ENCODE data around the gene TMEM40.

DNA sequence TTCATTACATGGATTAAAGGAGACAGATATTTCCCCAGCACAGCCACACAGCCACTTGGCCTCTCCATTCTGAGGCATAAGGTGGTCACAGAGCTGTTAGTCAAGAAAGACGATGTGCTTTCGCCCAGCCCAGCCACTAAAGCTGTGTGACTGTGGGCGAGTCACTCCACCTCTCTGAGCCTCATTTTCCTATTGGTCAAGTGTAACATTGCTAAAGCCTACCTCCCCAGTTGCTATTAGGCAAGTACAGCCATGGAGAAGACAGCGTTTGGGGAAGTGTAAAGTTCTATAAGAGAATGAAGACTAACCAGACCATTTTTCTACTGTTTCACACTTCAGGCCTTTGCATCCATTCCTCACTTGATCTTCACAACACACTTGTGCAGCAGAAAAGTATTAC lies 24.1 kb downstream of the TMEM40 start:
- TF ChIP-seq SMC3 (IDR thresholded peaks at IDR 0.05; ENCODE audit: low read depth, low read length) (no peak), GABPA (IDR thresholded peaks at IDR 0.05; ENCODE audit: low read depth) (no peak), RCOR1 (IDR thresholded peaks at IDR 0.05; ENCODE audit: low read length) (no peak), ELF1 (IDR thresholded peaks at IDR 0.05) (no peak), EZH2phosphoT487 (IDR thresholded peaks at IDR 0.05; ENCODE audit: borderline replicate concordance, low read depth) (no peak), TCF12 (IDR thresholded peaks at IDR 0.05) (no peak), RAD21 (IDR thresholded peaks at IDR 0.05; ENCODE audit: low read length) (no peak), CHD2 (IDR thresholded peaks at IDR 0.05; ENCODE audit: low read length, partially characterized antibody) (no peak), JUND (IDR thresholded peaks at IDR 0.05) (no peak)
- TF ChIP-seq, protein P1, sequence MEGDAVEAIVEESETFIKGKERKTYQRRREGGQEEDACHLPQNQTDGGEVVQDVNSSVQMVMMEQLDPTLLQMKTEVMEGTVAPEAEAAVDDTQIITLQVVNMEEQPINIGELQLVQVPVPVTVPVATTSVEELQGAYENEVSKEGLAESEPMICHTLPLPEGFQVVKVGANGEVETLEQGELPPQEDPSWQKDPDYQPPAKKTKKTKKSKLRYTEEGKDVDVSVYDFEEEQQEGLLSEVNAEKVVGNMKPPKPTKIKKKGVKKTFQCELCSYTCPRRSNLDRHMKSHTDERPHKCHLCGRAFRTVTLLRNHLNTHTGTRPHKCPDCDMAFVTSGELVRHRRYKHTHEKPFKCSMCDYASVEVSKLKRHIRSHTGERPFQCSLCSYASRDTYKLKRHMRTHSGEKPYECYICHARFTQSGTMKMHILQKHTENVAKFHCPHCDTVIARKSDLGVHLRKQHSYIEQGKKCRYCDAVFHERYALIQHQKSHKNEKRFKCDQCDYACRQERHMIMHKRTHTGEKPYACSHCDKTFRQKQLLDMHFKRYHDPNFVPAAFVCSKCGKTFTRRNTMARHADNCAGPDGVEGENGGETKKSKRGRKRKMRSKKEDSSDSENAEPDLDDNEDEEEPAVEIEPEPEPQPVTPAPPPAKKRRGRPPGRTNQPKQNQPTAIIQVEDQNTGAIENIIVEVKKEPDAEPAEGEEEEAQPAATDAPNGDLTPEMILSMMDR (IDR thresholded peaks at IDR 0.05) = no peak
- TF ChIP-seq, protein P2, sequence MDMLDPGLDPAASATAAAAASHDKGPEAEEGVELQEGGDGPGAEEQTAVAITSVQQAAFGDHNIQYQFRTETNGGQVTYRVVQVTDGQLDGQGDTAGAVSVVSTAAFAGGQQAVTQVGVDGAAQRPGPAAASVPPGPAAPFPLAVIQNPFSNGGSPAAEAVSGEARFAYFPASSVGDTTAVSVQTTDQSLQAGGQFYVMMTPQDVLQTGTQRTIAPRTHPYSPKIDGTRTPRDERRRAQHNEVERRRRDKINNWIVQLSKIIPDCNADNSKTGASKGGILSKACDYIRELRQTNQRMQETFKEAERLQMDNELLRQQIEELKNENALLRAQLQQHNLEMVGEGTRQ (IDR thresholded peaks at IDR 0.05; ENCODE audit: borderline replicate concordance, low read depth, low read length) = no peak
- TF ChIP-seq, protein P3, sequence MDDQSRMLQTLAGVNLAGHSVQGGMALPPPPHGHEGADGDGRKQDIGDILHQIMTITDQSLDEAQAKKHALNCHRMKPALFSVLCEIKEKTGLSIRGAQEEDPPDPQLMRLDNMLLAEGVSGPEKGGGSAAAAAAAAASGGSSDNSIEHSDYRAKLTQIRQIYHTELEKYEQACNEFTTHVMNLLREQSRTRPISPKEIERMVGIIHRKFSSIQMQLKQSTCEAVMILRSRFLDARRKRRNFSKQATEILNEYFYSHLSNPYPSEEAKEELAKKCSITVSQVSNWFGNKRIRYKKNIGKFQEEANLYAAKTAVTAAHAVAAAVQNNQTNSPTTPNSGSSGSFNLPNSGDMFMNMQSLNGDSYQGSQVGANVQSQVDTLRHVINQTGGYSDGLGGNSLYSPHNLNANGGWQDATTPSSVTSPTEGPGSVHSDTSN (IDR thresholded peaks at IDR 0.05) = no peak
- TF ChIP-seq, protein P4, sequence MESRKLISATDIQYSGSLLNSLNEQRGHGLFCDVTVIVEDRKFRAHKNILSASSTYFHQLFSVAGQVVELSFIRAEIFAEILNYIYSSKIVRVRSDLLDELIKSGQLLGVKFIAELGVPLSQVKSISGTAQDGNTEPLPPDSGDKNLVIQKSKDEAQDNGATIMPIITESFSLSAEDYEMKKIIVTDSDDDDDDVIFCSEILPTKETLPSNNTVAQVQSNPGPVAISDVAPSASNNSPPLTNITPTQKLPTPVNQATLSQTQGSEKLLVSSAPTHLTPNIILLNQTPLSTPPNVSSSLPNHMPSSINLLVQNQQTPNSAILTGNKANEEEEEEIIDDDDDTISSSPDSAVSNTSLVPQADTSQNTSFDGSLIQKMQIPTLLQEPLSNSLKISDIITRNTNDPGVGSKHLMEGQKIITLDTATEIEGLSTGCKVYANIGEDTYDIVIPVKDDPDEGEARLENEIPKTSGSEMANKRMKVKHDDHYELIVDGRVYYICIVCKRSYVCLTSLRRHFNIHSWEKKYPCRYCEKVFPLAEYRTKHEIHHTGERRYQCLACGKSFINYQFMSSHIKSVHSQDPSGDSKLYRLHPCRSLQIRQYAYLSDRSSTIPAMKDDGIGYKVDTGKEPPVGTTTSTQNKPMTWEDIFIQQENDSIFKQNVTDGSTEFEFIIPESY (IDR thresholded peaks at IDR 0.05; ENCODE audit: borderline replicate concordance, low read depth) = no peak

All from SK-N-SH (cell line).